ENCODE data around the gene PDE7B. TPM values are rescaled to one million over a fixed set of nuclear protein-coding genes. Genes with fewer than 3 reads are reported as not detected.

The PDE7B gene
- total RNA-seq, 1 donor from 2014 or later = 18.4 TPM

DNA sequence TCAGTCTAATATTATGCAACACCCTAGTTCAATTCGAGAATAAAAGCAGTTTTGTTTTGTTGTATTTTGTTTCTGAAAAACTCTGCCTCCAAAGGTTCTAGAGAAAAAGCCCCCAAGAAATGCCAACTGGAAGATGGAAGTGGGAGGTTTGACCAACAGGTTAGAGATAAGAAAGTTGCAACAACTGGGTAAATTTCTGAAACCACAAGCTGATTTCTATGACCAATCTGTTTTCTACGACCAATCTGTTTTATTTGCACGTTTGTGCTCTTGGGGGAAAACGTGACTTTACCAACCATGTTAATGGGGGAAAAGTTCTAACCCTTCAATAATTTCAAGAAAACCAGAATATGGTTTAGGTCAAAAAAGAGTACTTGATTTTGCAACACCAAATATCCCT is 173.2 kb downstream of the PDE7B start:
- DNase-seq (ENCODE audit: low spot score) = no peak

DNA sequence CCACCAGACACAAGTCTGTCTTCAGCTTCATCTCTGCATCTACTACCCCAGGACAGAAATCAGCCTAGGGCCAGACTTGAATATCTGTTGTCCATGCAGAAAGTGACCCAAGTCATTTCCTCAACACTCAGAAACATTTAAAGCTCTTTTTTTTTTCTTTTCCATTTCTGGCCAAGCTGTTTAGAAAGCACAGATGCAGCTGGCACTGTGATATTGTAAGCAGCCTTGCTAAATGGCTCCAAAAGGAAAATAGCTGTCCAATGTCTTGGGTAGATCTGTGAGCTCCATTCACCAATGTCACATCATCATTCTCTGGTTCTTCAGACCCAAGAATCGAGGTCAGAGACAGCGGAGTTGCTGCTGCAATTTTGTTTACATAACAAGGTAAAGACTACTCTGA is 174.2 kb downstream of the PDE7B start:
- DNase-seq (ENCODE audit: low spot score) = no peak

DNA sequence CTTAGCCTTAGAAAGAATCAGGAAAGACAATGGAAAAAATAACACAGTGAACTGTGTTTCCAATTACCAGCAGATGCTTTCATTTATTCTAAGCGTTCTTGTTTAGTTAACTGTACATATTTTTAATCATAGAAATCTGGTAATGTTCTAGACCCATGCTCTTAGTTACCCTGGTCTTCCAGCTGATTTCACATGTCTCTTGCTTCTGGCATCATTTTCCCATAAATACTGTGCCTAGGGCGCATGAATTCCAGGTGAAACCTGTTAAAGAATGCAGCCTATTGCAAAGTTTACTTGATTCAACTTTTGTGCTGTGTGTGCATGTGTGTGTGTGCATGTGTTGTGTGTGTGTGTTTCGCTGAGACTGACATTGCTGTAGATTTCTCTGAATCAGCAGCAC is 178.6 kb downstream of the PDE7B start:
- DNase-seq (ENCODE audit: low spot score) = no peak

DNA sequence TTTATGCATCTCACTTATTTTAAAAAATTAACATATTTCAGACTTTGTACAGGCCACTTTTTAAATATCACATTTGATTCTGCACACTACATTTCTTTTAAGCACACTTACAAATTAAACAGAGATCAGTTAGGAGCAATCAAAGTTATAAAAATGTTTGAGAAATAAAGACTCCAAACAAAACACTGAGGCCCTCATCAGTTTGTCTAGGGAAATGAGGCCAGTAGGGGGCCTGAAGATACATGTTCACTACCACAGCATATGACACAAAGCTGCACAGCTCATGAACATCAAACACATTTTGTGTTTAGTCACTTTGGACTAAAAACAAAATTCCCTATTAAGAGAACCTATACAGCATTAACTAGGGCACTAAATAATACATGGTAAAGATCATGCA is 180.5 kb downstream of the PDE7B start:
- DNase-seq (ENCODE audit: low spot score) = no peak

DNA sequence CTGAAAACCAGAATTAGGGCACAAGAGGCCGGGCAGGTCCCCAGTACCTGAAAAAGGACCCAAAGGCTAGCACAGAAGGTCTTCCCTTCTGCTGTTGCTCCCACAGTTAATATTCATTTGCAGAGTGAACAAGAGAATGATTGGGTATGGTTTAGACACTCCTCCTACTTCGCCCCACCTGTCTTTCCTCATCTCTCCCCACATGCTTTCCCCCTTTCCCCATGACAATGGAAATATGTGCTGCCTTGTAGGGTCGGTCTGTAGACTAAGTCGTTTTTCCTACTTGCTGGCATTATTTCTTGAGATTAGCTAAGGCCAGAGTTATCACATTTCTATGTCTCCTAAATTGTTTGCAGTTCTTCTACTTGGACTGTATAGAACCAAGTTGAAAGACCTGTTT is 181.9 kb downstream of the PDE7B start:
- no peak for DNase-seq (ENCODE audit: low spot score)

DNA sequence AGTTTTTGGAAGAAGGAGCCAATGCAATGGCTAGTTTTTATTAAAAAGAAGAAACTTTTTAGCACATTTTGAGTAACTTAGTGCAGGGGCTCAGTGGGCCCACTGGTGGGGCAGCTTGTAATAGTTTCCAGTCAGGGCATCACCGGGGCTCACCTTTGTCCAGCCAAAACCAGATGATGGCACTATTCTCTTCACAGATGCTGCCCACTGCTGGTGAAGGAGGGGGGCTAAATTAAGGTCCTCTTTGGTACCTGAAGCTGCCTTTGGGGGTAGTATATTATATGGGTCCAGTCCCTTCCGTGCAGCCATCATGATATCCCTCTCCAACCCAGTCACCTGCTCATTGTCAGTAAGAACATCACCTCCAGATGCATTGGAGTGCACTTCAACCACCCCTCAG is 182.9 kb downstream of the PDE7B start:
- DNase-seq (ENCODE audit: low spot score) = no peak

DNA sequence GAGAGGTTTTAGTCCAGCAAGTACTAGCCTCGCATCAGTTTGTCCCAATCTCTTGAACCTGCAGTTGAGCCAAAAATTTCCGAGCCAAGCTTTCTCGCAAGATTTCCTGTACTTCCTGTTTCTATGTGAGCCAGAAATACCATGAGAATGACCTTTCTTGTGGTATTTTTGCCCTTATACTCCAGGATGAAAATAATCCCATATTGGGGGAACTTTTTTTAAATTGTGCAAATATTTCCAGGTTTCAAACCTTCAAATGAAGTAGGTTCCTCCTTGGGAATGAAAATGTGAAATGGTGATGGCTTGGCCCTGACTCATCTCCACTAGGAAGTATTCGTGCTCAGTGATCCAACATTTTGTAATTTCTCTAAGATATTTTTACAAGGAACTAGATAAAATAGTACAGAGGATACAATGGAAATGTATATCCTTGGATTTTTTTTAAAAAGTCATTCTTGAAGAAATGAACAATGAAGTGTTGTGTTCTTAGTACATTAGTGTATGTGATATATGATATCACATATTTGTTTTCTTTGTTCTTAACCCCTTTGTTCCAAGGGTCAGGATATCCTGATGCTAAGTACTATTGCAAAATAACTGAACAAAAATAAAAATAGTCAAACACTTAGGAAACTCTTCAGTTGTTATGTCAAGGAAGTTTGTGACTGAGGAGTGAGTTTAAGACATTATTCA is 184.0 kb downstream of the PDE7B start:
- DNase-seq (ENCODE audit: low spot score) = no peak

DNA sequence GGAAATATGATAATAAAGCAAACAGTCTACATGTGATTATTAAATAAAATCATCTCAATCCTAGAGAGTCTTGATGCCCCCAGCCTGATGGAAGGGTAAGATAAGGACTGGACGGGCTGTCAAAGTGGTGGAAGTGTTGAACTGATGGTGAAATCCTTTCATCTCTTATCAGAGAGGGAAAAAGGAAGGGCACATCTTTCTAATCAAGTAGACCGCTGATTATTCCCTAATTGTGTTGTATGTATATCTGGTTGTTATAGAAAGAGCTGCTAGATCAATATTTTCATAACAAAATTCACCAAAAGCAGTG is 184.5 kb downstream of the PDE7B start:
- DNase-seq (ENCODE audit: low spot score) = no peak

DNA sequence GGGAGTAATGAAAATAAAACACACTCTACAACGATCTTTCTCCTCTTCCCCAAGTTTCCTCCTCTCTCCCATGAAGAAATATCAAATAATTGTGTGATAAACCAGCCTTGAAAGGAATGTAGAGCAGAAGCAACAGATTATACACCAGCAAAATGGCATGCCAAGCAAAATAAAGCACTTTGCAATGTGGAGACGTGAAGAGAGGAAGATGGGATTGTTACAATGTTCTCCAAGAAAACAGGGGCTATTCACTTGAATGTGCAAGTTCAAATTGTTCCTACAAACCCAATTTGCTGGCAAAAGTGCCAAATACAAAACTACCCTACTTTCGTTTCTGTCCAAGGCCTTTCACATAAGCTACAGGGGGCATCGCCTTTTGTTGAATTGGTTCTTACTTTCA is 185.1 kb downstream of the PDE7B start:
- DNase-seq (ENCODE audit: low spot score) = no peak

DNA sequence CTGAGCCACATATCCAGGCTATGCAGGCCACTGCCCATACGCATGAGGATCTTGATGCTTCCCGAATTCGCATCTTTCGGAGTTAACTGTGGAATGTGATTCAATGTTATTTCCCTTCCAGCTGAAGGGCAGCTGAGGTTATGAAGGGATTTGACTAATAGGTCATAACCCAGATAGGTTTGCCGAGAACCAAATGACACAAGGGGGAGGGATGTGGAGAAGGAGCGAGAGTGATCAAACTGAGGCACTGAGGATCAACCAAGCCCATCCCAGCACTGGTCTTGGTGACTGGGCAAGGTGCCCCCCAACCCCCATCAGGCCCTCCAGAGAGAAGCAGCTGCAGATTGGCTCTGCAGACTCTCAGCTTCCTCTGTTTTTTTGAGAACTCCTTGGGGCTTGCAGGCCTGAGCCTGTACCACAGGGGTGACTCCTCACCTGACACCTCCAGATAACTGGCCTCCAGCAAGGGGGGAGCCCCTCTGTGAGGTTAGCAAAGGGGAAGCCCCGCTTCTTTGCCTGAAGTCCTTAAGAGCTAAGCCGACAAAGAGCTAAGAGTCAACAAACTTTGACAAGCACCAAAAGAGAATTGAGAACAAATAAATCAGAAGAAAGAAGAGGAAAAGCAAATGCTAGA is 185.9 kb downstream of the PDE7B start:
- DNase-seq (ENCODE audit: low spot score) = no peak

DNA sequence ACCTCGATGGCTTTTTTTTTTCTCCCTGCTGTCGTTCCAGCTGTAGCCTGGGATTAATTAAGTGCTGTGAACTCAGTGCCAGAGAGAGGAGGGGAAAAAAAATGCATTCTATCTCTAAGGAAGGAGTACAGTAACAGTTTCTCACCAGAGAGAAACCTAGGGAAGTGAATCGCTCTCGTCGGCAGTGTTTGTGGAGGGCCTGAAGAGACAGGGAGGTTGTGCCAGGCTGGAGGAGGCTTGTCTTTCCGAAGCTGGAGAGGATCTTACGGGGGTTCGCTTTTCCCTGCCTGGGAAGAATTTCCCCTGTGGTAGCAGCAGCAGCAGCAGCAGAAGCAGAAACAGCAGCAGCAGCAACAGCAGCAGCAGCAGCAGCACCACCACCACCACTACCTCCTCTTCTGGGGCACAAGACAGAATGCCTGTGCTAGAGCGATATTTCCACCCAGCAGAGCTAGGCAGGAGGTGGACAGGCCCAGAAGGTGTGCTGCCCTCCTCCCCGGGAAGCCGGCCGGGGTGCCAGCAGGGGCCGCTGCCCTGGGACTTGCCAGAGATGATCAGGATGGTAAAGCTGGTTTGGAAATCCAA is 186.5 kb downstream of the PDE7B start:
- no peak for DNase-seq (ENCODE audit: low spot score)

DNA sequence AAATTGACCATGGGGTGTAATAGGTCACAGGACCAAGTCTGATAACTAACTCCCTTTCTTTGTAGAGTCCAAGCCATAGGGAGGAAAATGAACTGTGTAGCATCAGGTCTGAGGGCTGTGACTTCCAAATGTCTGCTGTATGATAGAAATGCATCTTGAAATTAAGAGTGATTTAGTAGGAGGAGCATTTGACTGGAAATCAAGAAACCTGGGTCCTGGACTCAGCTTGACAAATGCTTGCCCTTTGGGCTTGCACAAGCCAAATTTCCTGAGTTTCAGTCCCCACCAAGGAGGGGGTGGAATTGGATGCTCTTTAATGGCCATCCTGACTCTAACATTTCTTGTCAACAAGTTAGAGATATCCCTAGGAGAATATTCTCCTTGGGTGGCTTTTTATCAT is 187.0 kb downstream of the PDE7B start:
- no peak for DNase-seq (ENCODE audit: low spot score)

DNA sequence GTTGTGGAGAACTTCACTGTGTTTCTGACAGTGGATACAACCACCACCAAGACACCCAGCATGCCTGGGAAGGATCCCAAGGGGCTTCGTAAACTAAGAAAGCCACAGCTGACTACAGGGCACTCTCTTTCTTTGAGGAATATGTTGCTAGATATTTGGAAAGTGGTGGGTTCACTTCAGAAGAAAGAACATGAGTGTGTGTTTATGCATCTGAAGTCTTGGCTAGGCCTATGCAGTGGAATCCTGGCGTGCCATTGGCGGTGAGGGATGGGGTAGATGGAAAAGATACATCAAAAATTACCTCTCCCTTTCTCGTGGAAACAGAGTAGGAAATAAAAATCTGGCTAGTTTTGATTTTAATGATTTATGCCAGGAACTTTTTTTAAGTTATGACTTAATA is 187.7 kb downstream of the PDE7B start:
- no peak for DNase-seq (ENCODE audit: low spot score)

DNA sequence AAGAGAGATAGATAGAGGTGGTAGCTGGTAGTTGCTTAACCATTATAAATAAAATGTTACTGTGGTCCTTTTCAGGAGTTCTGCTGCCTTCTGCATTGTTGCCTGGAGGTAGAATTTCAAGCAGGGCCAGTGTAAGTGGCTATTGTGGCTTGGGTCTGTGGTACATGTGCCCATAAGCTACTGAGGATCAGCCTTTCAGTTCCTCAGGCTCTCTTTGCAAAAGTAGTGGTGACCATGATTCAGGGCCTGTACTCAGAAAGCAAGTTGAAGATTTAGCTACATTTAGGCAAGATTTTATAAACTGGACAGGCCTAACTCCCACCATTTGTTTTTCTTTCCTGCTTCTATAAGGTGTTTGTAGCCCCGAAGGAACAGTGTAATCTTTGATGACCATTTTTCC is 199.0 kb downstream of the PDE7B start:
- DNase-seq (ENCODE audit: low spot score) = no peak

DNA sequence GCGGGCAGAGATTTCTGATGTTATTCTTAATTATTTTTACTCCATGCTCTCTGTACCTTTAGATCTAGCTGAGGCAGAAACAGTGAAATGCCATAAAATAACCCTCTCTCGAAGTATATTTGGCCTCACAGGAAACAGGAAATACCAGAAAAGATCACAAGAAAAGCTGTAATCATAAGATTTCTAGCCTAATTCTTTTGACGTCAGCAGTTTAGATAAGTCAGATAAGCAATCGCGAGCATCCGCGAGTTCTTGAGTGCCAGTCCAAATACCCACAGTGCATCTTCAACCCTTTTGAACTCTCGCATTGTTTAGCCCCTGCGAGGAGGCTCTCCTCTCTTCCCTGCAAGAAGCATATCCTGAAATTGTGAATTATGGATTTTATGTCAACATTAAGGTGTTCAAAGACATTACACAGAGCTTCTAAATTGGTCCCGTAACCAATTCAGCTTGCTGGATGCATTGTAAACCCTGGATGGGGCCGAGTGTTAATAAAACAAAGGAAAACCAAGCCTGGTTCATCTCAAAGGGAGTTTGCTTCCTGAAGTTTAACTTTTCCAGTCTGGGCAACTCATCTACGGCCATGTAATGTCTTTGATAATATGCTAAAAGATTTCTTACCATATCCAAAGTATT is 199.8 kb downstream of the PDE7B start:
- DNase-seq (ENCODE audit: low spot score) = no peak

DNA sequence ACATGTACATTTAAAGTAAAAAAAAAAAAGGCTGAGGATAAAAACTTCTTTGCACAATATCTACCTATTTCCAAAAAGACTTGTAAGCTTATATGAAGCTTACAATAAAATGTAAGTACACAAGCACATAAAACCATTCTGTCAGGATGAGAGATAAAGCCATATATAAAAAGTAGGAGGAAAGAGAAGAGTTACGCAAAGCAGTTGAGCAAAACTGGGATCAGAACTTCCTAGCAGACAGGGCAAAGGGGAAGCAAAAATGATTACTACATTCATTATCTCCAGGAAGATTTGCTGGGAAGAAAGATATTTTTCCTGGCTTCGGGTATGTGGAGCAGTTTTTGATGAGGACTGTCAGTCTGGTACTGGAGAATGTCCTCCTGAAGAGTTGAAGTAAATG is 200.5 kb downstream of the PDE7B start:
- no peak for DNase-seq (ENCODE audit: low spot score)

DNA sequence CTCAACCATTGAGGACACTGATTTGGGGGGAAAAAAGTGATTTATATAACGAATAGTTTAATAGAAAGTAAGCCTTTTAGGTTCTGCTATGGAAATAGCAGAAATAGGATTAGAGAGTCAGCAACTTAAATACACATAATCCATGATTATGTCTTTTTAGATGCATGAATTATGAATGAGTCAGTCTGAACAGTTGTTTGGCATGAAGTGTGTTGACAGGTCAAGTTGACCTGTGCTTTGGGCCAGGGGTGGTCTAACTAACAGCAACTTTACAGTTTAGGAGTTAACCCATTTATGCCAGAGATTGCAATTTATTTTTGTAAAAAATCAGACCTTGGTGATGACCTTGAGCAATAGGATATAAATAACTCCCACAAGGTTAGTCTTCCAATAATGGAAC is 207.4 kb downstream of the PDE7B start:
- DNase-seq (ENCODE audit: low spot score) = no peak

DNA sequence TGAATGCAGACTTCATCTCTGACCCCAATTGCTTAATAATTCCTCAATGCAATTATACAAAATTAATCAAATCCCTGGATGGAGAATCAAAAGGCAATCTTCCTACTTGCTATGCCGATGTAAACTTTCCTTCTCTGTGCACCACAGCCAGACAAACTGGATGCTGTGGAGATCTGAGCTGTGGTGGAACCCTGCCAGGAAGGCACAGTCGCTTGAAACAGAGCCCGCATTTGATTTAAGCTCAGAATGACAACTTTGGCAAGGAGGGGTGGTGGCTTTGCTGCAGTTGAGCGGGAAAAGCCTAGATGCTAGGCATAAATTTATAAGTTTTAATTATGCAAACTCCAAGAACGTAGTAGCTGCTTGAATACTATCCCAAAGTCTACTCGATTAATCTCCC is 207.8 kb downstream of the PDE7B start:
- DNase-seq (ENCODE audit: low spot score) = no peak

DNA sequence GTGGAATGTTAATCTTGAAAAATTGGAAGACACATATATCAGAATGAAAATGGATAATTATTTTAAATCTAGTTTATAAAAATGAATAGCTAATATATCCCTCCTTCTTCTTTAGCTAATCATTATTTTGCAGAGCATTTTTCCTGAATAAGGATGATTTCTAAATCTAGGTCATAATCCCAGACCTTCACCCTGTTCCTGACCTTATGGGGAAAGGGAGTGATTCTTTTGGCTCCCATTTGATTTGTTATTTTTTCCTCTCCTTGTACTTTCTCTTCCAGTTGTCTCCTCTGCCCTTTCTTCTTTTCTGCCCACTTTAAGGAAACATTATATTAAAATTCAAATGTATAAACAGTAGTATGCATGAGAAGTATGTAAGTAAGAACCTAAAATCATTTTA is 208.6 kb downstream of the PDE7B start:
- DNase-seq (ENCODE audit: low spot score) = no peak

DNA sequence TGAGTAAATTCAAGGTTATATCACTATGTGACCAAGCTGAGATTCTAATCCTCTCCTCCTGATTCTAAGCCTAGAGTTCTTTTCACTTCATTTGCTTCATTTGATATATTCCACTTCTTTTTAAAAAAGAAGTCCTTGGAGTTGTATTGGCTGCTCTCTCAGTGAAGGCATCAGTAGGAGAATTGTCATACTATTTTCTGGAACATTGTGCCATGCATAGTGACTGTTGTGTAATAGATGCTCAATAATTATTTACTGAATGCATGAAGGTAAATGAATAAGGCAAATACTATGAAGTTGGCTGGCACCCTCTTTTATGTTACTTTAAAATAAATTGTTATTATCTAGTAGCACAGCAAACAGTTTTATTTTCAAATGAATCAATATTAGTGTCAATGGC is 209.3 kb downstream of the PDE7B start:
- DNase-seq (ENCODE audit: low spot score) = no peak

DNA sequence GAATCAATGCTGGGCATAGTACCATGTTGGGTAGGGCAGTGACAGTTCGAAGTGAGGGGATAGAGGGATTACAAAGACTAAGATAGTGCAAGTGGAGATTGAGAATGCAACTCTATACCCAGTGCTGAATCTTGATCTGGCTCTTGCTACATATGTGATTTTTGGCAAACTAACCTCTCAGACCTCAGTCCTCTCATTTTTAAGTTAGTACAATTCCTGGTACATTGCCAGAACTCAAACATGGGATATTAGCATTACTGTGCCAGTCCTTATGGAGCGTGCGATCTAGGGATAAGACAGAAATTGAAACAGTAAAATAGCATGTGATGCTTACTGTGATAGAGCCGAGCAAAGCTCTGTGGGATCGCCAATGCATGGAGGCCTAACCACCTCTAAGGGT is 210.2 kb downstream of the PDE7B start:
- DNase-seq (ENCODE audit: low spot score) = no peak

DNA sequence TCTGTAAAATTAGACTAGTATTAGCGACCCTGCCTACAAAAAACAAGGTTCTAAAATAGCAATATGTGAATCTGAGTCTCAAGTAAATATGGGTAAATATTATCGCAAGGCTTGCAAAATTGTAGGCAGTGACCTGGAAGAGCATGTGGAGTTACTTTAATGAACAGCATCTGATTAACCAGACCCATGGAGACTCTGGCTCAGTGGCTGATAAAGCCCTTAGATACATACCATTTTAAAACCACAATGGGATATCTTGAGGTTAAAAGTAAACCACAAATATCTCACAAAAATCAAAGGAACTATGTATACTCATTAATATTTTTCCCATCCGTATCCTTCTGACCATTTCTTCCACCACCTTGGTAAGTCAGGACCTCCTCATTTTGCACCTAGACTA is 211.6 kb downstream of the PDE7B start:
- no peak for DNase-seq (ENCODE audit: low spot score)

DNA sequence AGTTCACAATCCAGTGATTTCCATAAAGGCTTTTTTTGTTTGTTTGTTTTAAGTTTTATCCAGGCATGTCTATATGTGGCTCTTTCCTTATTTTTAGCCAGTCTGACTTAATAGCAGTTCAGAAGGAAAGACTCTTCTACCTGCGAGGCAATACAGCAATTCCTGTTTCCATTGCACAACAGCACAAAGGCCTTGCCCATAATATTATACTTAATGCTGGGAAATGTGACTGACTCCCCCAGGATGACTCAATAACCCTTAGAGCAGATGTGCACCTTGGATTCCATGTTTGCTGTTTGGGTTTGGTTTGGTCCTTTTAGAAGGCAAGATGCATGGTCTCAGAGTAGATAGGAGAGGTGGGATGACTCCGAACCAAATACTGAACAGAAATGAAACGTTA is 214.5 kb downstream of the PDE7B start:
- DNase-seq (ENCODE audit: low spot score) = no peak

Measured in ureter (tissue), 1 donor.